Activated T-cell treated with anti-CD3 and anti-CD28 coated beads for 24 hours (primary cell): ENCODE results near the gene SPRY1.

Source experiments
- DNase-seq: peaks from one replicate; pipeline ENCODE4 v3.0.0-alpha.2; 2020; ENCODE audit warnings: low read depth

The SPRY1 gene

GRCh38 chr4:123409334-123409733, 12.7 kb downstream of the SPRY1 start:
- no peak for DNase-seq

GRCh38 chr4:123411514-123411913, 14.9 kb downstream of the SPRY1 start:
- no peak for DNase-seq

DNA sequence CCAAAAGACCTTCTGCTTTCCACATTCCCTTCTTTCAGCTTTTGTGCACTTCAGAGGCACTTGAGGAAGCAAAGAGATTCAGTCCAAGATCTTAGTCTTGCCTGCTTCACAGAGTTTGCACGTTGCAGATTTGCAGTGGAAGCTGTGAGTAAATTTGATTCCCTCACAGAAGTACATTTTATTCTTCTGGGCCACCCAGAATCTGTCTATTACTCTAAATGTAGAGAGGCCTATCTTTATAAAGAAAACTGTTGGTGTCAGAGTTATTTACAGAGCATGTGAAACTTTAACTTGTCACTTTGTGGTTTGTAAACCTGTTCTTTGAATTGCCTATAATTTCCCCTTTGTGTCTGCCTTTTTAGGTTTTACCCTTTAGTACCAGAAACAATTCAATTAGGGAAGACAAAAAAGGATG, 15.5 kb downstream of the SPRY1 start:
- no peak for DNase-seq

GRCh38 chr4:123412700-123413512, 16.3 kb downstream of the SPRY1 start:
- DNase-seq, result no peak

DNA sequence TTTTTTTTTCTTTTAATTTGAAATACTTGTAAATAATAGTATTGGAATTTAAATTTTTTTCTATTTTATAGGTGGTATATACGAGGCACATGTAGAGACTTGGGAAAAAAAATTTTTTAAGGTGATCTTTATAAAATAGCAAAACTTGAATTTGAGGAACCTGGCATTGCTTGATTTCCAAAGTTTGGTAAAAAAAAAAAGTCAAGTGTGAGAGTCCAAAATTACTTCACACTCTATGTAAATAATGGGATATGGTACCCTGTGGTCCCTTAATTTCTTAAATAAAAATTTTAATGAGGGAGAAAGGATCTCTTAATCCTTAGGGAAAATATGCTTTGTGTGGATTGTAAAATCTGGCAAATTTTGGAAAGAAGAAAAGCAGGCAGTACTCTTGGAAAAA, 19.0 kb downstream of the SPRY1 start:
- no peak for DNase-seq

DNA sequence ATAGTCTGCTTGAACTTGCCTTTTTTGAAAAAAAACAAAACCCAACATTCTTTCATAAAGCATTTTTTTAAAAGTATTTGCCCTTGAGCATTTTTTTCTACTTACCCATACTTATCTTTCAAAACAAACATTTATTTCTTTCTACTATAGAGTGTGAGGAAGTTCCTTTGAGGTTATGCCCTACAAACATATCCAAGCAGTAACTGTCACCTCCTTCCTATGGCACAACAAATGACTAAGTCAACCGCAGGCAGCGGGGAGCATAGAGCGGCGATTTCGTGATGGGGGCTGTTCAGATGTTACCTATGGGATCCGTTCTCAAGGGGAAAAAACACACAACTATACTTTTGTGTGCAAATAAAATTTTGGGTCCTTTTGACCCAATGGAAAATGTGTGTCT, 19.4 kb downstream of the SPRY1 start:
- no peak for DNase-seq

DNA sequence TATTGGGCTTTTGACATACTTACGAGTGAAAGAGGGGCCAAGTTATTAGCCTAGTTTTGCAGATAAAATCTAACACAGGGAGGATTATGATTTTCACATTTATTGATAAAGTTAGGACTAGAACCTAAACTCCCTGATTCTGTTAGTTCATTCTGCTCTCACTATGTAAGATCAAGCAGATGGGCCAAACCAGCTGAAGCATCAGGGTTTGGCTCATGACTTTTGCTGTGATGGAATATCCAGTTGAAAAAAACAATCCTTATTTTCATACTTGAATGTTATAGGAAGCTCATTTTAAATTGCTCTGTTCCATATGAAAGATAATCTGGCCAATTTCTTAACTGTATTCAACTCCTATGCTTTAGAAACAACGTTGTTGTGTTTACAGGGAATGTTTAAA, 21.2 kb downstream of the SPRY1 start:
- no peak for DNase-seq

GRCh38 chr4:123418351-123418931, 21.8 kb downstream of the SPRY1 start:
- no peak for DNase-seq

DNA sequence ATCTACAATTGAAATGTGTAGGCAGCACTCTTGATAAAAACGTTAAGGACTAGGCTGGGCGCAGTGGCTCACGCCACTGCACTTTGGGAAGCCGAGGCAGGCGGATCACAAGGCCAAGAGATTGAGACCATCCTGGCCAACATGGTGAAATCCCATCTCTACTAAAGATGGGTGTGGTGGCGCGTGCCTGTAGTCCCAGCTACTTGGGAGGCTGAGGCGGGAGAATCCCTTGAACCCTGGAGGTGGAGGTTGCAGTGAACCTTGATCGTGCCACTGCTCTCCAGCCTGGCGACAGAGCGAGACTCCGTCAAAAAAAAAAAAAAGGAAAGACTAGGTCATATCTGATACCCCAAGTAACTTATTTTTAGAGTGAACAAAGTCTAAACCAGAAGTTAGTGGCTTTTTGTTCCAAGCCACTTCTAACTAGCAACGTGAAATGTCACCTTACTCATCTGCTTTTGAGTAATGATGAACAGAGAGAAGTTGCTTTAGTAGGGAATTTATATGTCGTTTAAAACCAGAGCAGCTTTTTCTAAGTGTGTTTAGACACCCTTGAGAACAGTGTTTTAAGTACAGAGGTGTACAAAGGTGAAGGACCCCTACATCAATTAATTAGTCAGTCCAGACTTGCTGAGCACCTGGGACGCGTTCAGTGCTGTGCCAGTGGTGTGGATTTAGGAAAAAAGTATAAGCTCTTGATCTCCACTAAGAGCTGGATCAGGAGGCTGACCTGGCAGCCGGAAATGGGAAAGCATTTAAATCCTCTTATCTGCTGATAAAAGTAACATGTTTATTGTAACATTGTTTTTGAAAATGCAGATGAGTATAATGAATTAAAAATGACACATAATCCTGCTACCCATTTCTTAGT, 23.5 kb downstream of the SPRY1 start:
- DNase-seq, result no peak

- no peak for DNase-seq
Measured at GRCh38 chr4:123421227-123421936, 24.8 kb downstream of the SPRY1 start.

GRCh38 chr4:123421937-123422781, 25.6 kb downstream of the SPRY1 start:
- DNase-seq, result no peak

GRCh38 chr4:123423819-123424218, 27.2 kb downstream of the SPRY1 start:
- no peak for DNase-seq

DNA sequence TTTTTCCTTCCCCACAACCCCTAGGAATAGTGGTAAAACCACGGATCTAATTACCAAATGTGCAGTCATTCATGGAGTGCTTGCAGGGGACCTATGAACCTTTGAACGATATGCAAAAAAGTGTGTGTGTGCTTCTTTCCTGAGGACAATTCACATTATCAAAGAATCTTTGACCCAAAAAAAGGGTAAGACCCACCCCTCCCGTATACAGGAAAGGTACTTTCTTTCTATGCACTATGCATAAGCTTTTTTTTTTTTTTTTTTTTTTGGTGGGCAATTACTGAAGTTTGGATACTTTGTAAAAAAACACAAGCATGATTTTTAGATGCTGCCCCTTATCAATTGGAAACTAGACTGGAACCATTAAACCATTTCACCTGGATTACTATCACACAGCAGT, 31.4 kb downstream of the SPRY1 start:
- DNase-seq, result no peak

DNA sequence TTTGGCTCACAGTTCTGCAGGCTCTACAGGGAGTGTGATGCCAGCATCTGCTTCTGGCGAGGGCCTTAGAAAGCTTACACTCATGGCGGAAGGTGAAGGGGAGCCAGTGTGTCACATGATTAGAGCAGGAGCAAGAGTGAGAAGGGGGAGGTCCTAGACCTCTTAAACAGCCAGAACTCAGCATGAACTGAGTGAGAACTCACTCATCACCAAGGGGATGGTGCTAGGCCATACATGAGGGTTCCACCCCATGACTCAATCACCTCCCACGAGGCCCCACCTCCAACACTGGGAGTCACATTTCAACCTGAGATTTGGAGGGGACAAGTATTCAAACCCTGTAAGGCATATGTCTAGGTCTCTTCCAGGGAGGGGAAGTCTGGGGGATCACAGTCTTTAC, 33.4 kb downstream of the SPRY1 start:
- DNase-seq, result no peak

DNA sequence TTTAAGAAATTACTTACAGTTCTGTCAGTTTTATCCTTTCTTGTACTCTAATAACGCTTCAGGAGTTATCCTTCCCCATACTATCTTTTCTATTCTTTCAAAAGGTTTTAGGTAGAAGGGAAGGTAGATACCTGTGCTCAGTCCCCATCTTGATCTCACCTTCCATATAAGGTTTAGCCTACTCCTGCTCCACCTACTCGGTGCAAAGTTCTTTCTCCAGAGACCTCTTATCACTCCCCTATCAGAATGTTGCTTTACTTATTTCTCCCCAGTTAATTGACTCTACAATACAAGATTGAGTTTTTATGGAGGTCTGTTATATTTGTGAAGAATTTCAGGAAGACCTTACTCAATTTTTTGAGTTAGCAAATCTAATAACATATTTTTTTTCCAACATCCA, 33.9 kb downstream of the SPRY1 start:
- no peak for DNase-seq

DNA sequence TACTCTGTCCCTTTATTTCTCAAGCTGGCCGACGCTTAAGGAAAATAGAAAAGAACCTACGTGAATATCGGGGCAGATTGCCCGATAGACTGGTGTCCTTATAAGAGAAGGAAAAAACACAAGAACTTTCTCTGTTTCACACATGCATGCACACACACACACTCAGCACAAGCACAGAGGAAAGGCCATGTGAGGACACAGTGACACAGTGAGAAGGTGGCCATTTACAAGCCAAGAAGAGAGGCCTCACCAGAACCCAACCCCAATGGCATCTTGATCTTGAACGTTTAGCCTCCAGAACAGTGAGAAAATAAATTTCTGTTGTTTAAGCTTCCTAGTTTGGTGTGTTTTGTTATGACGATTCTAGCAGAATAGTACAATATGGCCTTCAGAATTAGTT, 37.0 kb downstream of the SPRY1 start:
- no peak for DNase-seq

GRCh38 chr4:123433976-123434375, 37.4 kb downstream of the SPRY1 start:
- DNase-seq, result no peak

DNA sequence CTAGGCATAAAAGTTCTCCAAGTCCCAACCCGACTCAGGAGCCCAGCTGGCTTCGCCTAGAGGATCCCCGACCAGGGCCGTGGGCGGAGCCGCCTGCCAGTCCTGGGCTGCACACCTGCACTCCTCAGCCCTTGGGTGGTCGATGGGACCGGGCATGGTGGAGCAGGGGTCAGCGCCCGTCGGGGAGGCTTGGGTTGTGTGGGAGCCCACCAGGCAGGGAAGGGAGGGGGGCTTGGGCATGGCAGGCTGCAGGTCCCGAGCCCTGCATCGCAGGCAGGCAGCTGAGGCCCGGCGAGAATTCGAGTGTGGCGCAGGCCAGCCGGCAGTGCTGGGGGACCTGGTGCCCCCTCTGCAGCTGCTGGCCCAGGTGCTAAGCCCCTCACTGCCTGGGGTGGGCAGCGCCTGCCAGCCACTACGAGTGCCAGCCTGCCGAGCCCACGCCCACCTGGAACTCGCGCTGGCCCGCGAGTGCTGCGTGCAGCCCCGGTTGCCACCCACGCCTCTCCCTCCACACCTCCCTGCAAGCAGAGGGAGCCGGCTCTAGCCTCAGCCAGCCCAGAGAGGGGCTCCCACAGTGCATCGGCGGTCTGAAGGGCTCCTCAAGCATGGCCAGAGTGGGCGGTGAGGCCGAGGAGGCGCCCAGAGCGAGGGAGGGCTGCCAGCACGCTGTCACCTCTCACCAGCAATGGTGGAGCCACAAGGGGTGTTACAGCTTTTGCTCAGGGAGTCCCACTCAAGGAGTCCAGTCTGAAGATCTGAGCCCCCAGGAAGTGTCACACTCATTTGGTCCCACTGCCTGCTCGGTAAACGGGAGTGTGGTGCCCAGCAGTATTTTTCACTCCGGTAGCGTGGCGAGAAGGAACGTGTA, 38.9 kb downstream of the SPRY1 start:
- DNase-seq, result no peak

- no peak for DNase-seq
Measured at GRCh38 chr4:123438031-123438430, 41.4 kb downstream of the SPRY1 start.
